GM10248 (cell line): Measurements from ENCODE around the gene GHR.

Experiments
- CTCF ChIA-PET: fragments of 300-600 bp; sonication (Branson Sonifier 250); formaldehyde crosslinking; extraction: SDS; loops from one replicate; lab custom pipeline; 2021; ENCODE audit warnings: antibody characterized with exemption; lab: Yijun Ruan, JAX
- POLR2A ChIA-PET: fragments of 350-650 bp; sonication (Branson Sonifier 250); formaldehyde crosslinking; extraction: SDS; loops from one replicate; lab custom pipeline; 2020; ENCODE audit warnings: antibody characterized with exemption; lab: Yijun Ruan, JAX
- DNase-seq: peaks from one replicate; pipeline ENCODE4 v3.0.0; 2012; ENCODE audit errors: extremely low spot score
- CTCF ChIP-seq: IDR thresholded peaks from 2 replicates; pipeline ENCODE4 v1.5.1; 2012; ENCODE audit warnings: mild to moderate bottlenecking, low read depth; ENCODE audit errors: extremely low read depth, missing control alignments, control extremely low read depth

GHR gene

GRCh38 chr5:42547894-42548293, 124.7 kb downstream of the GHR start:
- no peak for DNase-seq
- ChIA-PET CTCF (no interaction called here), POLR2A (no interaction called here)
- TF ChIP-seq CTCF = no peak

- POLR2A ChIA-PET = no interaction called here
- no peak for DNase-seq
- no peak for TF ChIP-seq CTCF
- CTCF ChIA-PET = no interaction called here
Observed at GRCh38 chr5:42552597-42552996, 129.4 kb downstream of the GHR start.

GRCh38 chr5:42553461-42553860, 130.2 kb downstream of the GHR start:
- POLR2A ChIA-PET = no interaction called here
- TF ChIP-seq CTCF = no peak
- no peak for DNase-seq
- CTCF ChIA-PET = no interaction called here

DNA sequence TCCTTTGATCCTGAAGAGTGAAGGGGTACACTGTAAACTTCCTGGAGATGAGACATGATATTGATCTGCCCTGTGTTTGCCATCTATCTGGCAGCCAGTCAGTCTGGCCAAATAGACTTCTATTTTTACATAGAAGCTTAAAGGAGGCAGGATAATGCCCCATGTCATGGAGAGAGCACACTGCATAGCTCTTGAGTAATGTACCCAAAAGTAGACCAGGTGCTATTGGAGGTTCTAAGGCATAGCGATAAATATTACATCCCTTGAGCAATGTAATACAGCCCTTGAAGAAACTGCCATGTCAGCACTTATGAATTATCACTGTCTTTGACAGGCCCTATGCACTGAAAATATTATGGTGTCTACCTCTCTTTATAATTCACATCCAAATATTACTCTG, 131.8 kb downstream of the GHR start:
- CTCF ChIA-PET = interaction anchor here (1.0 to 1.2 kb wide), 3 partner anchors 9 to 28 kb away, joined by 3 to 4 read pairs (median 3); no protein-coding TSS in a partner anchor

GRCh38 chr5:42555797-42556196, 132.6 kb downstream of the GHR start:
- POLR2A ChIA-PET = no interaction called here
- TF ChIP-seq CTCF = no peak
- CTCF ChIA-PET = interaction anchor here (1.0 to 1.2 kb wide), 2 partner anchors 10 kb away, joined by 3 read pairs; no protein-coding TSS in a partner anchor
- no peak for DNase-seq

More for the DNA sequence above, 131.8 kb downstream of the GHR start:
- DNase-seq = no peak
- TF ChIP-seq CTCF = no peak
- POLR2A ChIA-PET = no interaction called here

DNA sequence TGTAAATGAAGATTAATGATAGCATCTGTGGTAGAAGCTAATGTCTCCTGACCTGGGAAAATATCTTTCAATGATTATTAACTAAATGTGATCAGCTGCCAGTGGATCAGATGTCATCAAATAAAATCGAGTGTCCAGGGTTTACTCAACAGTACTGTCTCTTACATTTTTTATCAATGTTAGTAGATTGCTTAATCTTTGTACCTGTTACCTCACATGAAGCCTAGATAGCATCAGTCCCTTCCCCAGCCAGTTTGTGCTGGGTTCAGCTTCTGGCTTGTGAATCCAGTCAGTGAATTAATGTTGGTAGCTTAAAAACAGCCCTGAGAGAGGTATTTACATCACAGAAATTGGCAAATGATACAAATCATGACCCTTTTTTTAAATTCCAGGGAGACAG, 134.4 kb downstream of the GHR start:
- ChIA-PET CTCF (interaction anchor here (0.7 to 1.2 kb wide), 2 partner anchors 25 to 332 kb away, joined by 3 read pairs; no protein-coding TSS in a partner anchor), POLR2A (no interaction called here)
- no peak for DNase-seq
- no peak for TF ChIP-seq CTCF

- no peak for TF ChIP-seq CTCF
- CTCF ChIA-PET = interaction anchor here (1.2 to 1.6 kb wide), 2 partner anchors 16 to 23 kb away, joined by 3 read pairs; no protein-coding TSS in a partner anchor
- no peak for DNase-seq
- POLR2A ChIA-PET = no interaction called here
Observed at GRCh38 chr5:42561656-42562055, 138.4 kb downstream of the GHR start.
